Vagina (tissue), 2 donors: ENCODE data around the gene NFIA.

Experiments used
- CTCF ChIP-seq, 3 experiments: fragments of 450-650 bp in 2 of 3; fragments of 200-600 bp in 1 of 3; sonication (generic) in 1 of 3; IDR thresholded peaks; one replicate each; pipeline ENCODE4 v1.5.1; 2017 to 2019; ENCODE audit warnings: antibody characterized with exemption in 3 of 3, mild to moderate bottlenecking in 2 of 3, moderate library complexity in 2 of 3
- POLR2A ChIP-seq, 2 donors: fragments of 450-650 bp; IDR thresholded peaks; one replicate each; pipeline ENCODE4 v1.6.1; 2017; ENCODE audit warnings: antibody characterized with exemption in 2 of 2, mild to moderate bottlenecking in 2 of 2, moderate library complexity in 2 of 2
- POLR2AphosphoS5 ChIP-seq, 2 donors: sonication (generic); formaldehyde crosslinking; IDR thresholded peaks; one replicate each; pipeline ENCODE4 v1.9.0; 2017; ENCODE audit warnings: antibody characterized with exemption in 2 of 2, mild to moderate bottlenecking in 2 of 2, low read depth in 1 of 2; ENCODE audit not compliant: insufficient read depth in 1 of 2

- no peak for TF ChIP-seq CTCF (IDR thresholded peaks at IDR 0.05)
- no peak for TF ChIP-seq POLR2A (IDR thresholded peaks at IDR 0.05)
- TF ChIP-seq POLR2AphosphoS5 (IDR thresholded peaks at IDR 0.05; ENCODE audit: insufficient read depth in 1 of 2, low read depth in 1 of 2) = no peak
Observed at GRCh38 chr1:61269602-61270001, 187.2 kb downstream of the NFIA start.
